HFF-Myc (cell line): ENCODE measurements around the gene KCND2.
"Not testable (repeated sequence)": the region's sequence is repeated elsewhere in the genome, so short reads cannot be mapped to it uniquely, and the experiment has no call there.

ENCODE experiments used
- DNase-seq: peaks from one replicate; pipeline ENCODE4 v3.0.0-alpha.2; 2011; ENCODE audit warnings: low read depth; ENCODE audit errors: extremely low read depth
- H3K4me3 ChIP-seq: replicated peaks from 2 replicates; pipeline ENCODE4 v1.5.1; 2011; ENCODE audit warnings: low read depth, mild to moderate bottlenecking, control low read depth, low read length
- TF ChIP-seq, protein P1 (sequence below): IDR thresholded peaks from 2 replicates; pipeline ENCODE4 v1.5.1; 2012; ENCODE audit warnings: mild to moderate bottlenecking, low read depth, low read length, control low read depth; ENCODE audit errors: missing control alignments

Gene KCND2

DNA sequence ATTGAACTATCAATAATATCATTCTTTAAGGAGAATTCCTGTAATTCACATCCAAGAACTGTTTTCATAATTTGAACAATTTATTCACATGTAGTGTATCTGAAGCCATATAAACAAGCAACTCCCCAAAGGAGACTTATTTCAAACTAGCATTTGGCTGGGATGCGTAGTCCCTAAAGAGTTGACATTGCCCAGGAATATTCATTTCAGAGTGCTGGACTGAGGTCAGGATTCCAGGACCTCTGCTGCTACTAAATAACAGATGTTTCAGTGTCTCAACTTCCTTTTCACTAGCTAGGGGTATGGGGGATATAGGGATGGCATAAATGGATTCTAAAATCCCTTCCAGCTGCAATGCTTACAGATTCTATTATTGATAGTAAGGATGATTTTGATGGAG, 408.0 kb downstream of the KCND2 start:
- no peak for DNase-seq
- TF ChIP-seq, protein P1, sequence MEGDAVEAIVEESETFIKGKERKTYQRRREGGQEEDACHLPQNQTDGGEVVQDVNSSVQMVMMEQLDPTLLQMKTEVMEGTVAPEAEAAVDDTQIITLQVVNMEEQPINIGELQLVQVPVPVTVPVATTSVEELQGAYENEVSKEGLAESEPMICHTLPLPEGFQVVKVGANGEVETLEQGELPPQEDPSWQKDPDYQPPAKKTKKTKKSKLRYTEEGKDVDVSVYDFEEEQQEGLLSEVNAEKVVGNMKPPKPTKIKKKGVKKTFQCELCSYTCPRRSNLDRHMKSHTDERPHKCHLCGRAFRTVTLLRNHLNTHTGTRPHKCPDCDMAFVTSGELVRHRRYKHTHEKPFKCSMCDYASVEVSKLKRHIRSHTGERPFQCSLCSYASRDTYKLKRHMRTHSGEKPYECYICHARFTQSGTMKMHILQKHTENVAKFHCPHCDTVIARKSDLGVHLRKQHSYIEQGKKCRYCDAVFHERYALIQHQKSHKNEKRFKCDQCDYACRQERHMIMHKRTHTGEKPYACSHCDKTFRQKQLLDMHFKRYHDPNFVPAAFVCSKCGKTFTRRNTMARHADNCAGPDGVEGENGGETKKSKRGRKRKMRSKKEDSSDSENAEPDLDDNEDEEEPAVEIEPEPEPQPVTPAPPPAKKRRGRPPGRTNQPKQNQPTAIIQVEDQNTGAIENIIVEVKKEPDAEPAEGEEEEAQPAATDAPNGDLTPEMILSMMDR, result no peak
- no peak overlapping the region for H3K4me3 ChIP-seq

DNA sequence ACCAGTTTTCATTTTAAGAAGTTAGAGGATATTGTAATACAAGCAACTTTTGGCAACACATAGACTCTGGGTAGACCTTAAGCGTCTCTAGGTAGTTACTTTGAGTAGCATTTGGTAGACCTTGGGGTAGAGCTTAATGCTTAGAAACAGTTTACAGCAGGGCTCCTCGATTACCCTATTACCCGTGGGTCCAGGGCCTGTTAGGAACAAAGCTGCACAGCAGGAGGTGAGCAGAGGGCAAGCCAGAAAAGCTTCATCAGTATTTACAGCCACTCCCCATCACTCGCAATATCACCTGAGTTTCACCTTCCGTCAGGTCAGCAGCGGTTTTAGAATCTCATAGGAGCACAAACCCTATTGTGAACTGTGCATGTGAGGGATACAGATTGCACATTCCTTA, 411.5 kb downstream of the KCND2 start:
- no peak overlapping the region for H3K4me3 ChIP-seq
- TF ChIP-seq, protein P1, result no peak
- no peak for DNase-seq

DNA sequence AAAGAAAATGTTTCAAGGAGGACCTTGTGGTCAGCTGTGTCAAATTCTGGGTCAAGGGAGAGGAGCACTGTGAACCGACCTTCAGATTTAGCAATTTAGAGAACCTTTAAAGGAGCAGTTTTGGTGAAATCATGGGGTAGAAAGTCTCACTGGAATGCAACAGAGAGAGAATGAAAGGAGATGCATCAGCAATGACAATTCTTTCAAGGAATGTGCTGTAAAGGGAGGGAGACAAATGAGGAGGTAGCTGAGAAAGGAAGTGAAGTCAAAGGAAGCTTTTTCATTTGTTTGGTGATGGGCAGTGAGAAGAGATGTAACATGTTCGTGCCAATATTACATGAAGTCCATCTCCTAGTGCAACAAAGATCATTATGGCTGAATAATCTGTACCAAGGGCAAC, 418.9 kb downstream of the KCND2 start:
- TF ChIP-seq, protein P1, result no peak
- DNase-seq, result no peak
- no peak overlapping the region for H3K4me3 ChIP-seq

DNA sequence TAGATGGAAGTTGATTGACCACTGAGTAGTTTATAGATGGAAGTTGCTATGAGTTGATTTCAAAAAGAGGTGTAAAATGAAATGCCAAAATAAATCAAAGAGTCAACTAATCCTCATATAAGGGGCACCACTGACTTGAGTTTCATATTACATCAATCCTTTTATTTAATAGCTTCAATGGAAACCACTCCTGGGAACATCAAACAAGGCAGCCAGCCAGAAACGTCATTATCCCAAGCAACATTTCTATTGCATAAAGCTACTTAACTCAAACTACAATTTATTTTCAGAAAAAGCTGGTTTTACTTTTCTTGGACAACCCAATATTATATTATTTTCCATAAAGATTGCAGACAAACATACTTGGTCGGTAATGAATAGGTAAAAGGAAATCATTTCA, 422.9 kb downstream of the KCND2 start:
- no peak overlapping the region for H3K4me3 ChIP-seq
- TF ChIP-seq, protein P1, result no peak
- no peak for DNase-seq

DNA sequence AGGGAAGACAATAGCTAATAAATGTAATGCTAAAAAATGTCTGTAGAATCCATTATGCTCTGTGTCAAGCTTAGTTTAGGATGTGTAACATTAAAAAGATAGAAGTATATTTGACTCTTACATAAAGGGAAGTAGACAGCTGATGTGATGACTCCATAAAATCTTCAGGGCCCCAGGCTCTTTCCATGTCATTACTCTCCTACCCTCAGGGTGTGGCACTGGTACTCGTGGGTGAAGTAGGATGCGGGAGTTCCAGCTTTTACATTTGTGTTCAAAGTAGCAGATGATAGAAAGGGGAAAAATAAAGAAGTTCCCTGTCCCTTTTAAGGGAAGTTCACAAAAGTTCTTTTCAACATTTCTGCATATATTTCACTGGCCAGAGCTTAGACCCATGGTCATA, 427.8 kb downstream of the KCND2 start:
- TF ChIP-seq, protein P1, result no peak
- no peak for DNase-seq
- H3K4me3 ChIP-seq, result no peak overlapping the region

DNA sequence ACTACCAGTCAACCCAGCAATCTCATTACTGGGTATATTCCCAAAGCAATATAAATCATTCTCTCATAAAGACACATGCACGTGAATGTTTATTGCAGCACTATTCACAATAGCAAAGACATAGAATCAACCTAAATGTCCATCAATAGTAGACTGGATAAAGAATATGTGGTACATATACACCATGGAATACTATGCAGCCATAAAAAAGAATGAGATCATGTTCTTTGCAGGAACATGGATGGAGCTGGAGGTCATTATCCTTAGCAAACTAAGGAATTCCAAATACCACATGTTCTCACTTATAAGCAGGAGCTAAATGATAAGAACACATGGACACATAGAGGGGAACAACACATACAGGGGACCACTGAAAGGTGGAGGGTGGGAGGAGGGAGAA, 429.4 kb downstream of the KCND2 start:
- H3K4me3 ChIP-seq, DNase-seq: not testable (repeated sequence)

DNA sequence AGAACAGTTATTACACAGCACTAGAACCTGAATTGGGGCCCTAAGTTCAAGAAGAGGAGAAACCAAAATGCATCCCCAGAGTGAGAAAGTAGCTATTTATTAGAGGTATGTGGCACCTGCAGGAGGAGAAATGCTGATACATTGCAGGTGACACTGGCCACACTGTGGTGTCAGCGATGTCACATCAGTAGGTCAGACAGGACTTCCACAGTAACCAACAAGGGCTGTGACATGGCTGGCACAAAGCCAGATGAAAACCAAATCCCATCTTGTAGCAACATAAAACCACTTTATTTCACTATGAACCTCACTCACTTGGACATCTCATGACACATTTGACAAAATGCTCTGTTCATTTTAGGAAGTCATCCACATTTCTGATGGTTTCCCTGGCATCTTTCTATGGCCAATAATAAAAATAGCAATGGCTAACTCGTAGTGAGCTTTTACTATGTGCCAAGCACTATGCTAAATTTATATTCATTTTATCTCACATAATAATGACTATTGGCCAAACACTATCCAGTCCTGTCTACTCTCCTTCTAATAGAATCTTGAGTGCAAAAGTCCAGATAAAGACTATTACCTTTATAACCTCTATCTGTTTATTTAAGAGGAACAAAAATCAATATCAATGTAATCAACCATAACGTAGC, 430.7 kb downstream of the KCND2 start:
- DNase-seq, result no peak

More for the DNA sequence above, 430.7 kb downstream of the KCND2 start:
- TF ChIP-seq, protein P1, result no peak
- H3K4me3 ChIP-seq, result no peak overlapping the region
